GM12801 (cell line): ENCODE data around the gene OR5K4.

Experiments
- CTCF ChIP-seq: IDR thresholded peaks from one replicate; pipeline ENCODE4 v1.5.1; 2011; ENCODE audit warnings: control low read depth; ENCODE audit not compliant: insufficient read length; ENCODE audit errors: extremely low read depth

OR5K4 gene

DNA sequence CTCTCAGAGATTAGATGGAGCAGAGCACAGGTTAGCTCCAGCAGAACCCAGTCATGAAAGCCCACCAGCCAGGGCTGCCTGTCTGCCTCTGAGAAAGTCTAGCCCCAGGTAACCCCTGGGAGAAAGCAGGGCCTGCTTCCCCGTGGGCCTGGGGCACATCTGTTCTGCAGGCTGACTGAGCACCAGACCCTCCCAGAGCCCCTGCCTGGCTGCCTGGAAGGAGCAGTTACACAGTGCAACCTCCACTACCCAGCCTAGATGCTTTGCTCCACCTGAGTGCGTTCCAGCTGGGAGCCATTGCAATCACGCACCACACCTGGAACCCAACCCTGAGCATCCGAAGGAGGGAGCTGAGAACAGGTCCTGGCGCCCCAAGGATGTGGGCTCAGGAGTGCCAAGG is 24.7 kb upstream of the OR5K4 start:
- TF ChIP-seq CTCF, result no peak

GRCh38 chr3:98329392-98330124 is 24.1 kb upstream of the OR5K4 start:
- no peak for TF ChIP-seq CTCF

DNA sequence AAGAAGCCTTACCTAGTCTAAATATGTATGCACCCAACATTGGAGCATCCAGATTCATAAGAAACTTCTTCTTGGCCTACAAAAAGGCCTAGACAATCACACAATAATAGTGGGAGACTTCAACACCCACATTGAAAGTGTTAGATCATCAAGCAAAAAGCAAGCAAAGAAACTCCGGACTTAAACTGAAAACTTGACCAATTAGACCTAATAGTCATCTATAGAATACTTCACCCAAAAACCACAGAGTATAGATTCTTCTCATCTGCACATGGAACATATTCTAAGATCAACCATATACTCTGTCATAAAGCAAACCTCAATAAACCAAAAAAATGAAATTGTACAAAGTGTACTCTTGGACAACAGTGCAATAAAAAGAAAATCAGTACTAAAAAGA is 22.3 kb upstream of the OR5K4 start:
- no peak for TF ChIP-seq CTCF

DNA sequence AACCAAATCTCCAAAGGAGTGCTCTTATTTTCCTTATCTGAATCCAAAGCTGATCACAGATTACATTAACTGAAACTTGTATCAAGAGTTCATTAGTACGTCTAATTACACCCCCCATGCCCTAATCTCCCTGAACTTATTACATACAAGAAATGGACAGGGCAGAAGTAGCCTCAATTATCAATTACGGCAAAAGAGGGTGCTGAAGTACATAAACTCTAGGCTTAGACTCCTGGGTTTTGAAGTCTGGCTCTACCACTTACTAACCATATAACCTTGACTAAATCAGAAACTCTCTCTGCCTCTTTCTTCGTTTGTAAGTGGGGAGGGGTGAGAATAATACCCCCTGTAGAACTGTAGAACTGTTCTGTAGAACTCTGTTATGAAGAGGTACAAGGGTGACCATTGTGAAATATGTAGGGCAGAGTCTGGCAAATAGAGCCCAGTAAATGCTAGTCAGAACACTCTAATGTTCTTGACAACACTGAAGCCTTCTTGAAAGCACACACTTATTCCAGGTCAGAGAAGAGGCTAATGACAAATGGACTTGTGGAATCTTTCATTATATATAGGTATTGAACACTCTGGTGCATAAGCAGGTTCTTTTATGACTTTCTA is 19.6 kb upstream of the OR5K4 start:
- no peak for TF ChIP-seq CTCF

DNA sequence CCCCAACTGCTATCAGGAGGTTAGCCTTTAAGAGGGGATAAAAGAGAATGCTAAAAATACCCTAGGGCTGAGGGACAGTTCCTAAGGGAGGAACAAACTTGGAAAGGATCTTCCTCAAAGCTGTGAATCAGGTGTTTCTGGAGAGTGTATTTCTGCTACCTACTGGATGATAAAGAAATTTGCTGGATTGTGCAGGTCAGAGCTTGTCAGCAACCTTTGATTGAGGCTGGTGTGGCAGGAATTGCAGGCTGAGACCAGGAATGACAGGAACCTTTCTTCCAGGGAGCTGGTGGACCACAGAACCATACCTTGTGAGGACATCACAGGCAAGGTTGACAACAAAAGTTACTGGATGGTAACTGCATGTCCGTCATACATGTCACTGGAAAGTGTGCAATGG is 14.6 kb upstream of the OR5K4 start:
- TF ChIP-seq CTCF, result no peak

DNA sequence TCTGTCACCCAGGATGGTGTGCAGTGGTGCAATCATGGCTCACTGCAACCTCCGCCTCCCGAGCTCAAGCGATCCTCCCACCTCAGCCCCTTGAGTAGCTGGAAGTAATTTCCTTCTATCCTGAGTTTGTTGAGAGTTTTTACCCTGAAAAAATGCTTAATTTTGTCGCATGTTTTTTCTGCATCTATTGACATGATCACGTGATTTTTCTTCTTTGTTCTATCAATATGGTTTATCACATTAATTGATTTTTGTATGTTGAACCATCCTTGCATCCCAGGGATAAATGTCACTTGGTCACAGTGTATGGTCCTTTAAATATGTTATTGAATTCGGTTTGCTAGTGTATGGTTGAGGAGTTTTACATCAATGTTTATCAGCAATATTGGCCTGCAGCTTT is 11.9 kb upstream of the OR5K4 start:
- TF ChIP-seq CTCF, result no peak

- no peak for TF ChIP-seq CTCF
These were observed 9.8 kb upstream of the OR5K4 start for GRCh38 chr3:98343647-98344507.
